K562 (cell line): Measurements from ENCODE around the gene ATP6V1F. TPM values are rescaled to one million over a fixed set of nuclear protein-coding genes. Genes with fewer than 3 reads are reported as not detected.

Experiments
- ATF6 ChIP-seq: sonication (generic); formaldehyde crosslinking; IDR thresholded peaks from 2 replicates; pipeline ENCODE4 v1.4.0; 2020; ENCODE audit warnings: mild to moderate bottlenecking, missing genetic modification reagents
- CCAR2 ChIP-seq: fragments of 200-400 bp; formaldehyde crosslinking; IDR thresholded peaks from 2 replicates; pipeline ENCODE4 v1.6.1; 2017; ENCODE audit warnings: mild to moderate bottlenecking, low read depth, low read length
- CSDE1 ChIP-seq, 2 experiments: fragments of 450-650 bp; IDR thresholded peaks; 2 replicates each; pipeline ENCODE4 v1.6.1; 2016; ENCODE audit warnings: mild to moderate bottlenecking in 1 of 2
- GATA2 ChIP-seq: sonication (generic); formaldehyde crosslinking; IDR thresholded peaks from 2 replicates; pipeline ENCODE4 v1.4.0; 2020; ENCODE audit warnings: mild to moderate bottlenecking, missing genetic modification reagents
- GTF2F1 ChIP-seq: IDR thresholded peaks from 2 replicates; pipeline ENCODE4 v1.6.1; 2011; ENCODE audit warnings: low read depth, low read length, improper control_type of control experiment
- HDGF ChIP-seq: fragments of 450-650 bp; IDR thresholded peaks from 2 replicates; pipeline ENCODE4 v1.6.1; 2016
- HOMEZ ChIP-seq: fragments of 250-450 bp; sonication (Bioruptor Pico); IDR thresholded peaks from 2 replicates; pipeline ENCODE4 v1.4.0; 2020; ENCODE audit warnings: mild to moderate bottlenecking, moderate library complexity
- JUND ChIP-seq, 2 experiments: IDR thresholded peaks; 2 replicates in 1 of 2; 3 replicates in 1 of 2; pipeline ENCODE4 v1.6.1; 2011; ENCODE audit warnings: borderline replicate concordance in 2 of 2, low read depth in 2 of 2, low read length in 2 of 2, improper control_type of control experiment in 1 of 2, missing biosample characterization in 1 of 2, missing genetic modification characterization in 1 of 2, missing genetic modification reagents in 1 of 2
- MAFF ChIP-seq: IDR thresholded peaks from 2 replicates; pipeline ENCODE4 v1.6.1; 2012; ENCODE audit warnings: low read length, improper control_type of control experiment
- POLR2H ChIP-seq: IDR thresholded peaks from 2 replicates; pipeline ENCODE4 v1.6.1; 2016; ENCODE audit warnings: missing genetic modification characterization, low read depth, mild to moderate bottlenecking, control low read depth, missing compliant biosample characterization, moderate library complexity
- RFX5 ChIP-seq: IDR thresholded peaks from 2 replicates; pipeline ENCODE4 v1.6.1; 2011; ENCODE audit warnings: low read depth, mild to moderate bottlenecking, improper control_type of control experiment, low read length
- SP2 ChIP-seq: IDR thresholded peaks from 2 replicates; pipeline ENCODE4 v1.6.1; 2011; ENCODE audit warnings: mild to moderate bottlenecking, low read depth, low read length, moderate library complexity; ENCODE audit not compliant: poor library complexity, severe bottlenecking; ENCODE audit errors: extremely low read depth
- SRF ChIP-seq, 2 experiments: fragments of 250-450, 450-650 bp in 1 of 2; sonication (Bioruptor Pico) in 1 of 2; sonication (generic) in 1 of 2; formaldehyde crosslinking; IDR thresholded peaks; 2 replicates each; pipeline versions ENCODE4 v1.5.0 to v1.5.1; 2020 to 2022; ENCODE audit warnings: mild to moderate bottlenecking in 1 of 2, missing genetic modification reagents in 1 of 2
- TCF3 ChIP-seq: sonication (generic); formaldehyde crosslinking; IDR thresholded peaks from 2 replicates; pipeline ENCODE4 v1.4.0; 2020; ENCODE audit warnings: mild to moderate bottlenecking, missing genetic modification reagents
- TCF7 ChIP-seq: sonication (generic); IDR thresholded peaks from 2 replicates; pipeline ENCODE4 v1.6.1; 2016; ENCODE audit warnings: antibody characterized with exemption, borderline replicate concordance
- ZBTB17 ChIP-seq: fragments of 450-650 bp; formaldehyde crosslinking; IDR thresholded peaks from 2 replicates; pipeline ENCODE4 v1.4.0; 2020; ENCODE audit warnings: mild to moderate bottlenecking
- ZNF140 ChIP-seq: fragments of 250-450 bp; sonication (Bioruptor Pico); IDR thresholded peaks from 2 replicates; pipeline ENCODE4 v1.8.0; 2021; ENCODE audit warnings: moderate library complexity, mild to moderate bottlenecking, inconsistent platforms
- polyA plus RNA-seq, 8 experiments: library from polyadenylated mRNA; depleted of rRNA in 4 of 8; stranded (reverse) in 5 of 8; unstranded in 3 of 8; fragments of >200 nt; fragmentation: Nextera tagmentation in 2 of 8; fragmentation: Illumina TruSeq in 1 of 8; extraction: Ambion mirVana in 2 of 8; extraction: Trizol in 1 of 8; gene quantifications; 2 replicates each; pipeline versions ENCODE4 v1.2.1 to v1.2.3, GENCODE V29; 2011 to 2014; ENCODE audit warnings: inconsistent platforms in 1 of 8, missing spikeins in 1 of 8
- total RNA-seq, 7 experiments: library from RNA; depleted of rRNA in 6 of 7; stranded (reverse); fragments of >200 nt in 6 of 7; fragmentation: Illumina TruSeq in 2 of 7; extraction: Trizol in 2 of 7; gene quantifications; 2 replicates each; pipeline versions ENCODE4 v1.2.1 to v1.2.3, GENCODE V29; 2011 to 2021; ENCODE audit warnings: low replicate concordance in 1 of 7
- TF ChIP-seq, protein P1 (sequence below): IDR thresholded peaks from 2 replicates; pipeline ENCODE4 v1.6.1; 2012; ENCODE audit warnings: low read depth, low read length, improper control_type of control experiment, borderline replicate concordance
- TF ChIP-seq, protein P2 (sequence below): fragments of 200-800 bp; sonication (Bioruptor generic); IDR thresholded peaks from 2 replicates; pipeline ENCODE4 v1.6.1; 2017; ENCODE audit warnings: missing genetic modification characterization, missing compliant biosample characterization
- TF ChIP-seq, protein P3 (sequence below): sonication (generic); IDR thresholded peaks from 2 replicates; pipeline ENCODE4 v1.6.1; 2016

The ATP6V1F gene
- total and polyA plus RNA-seq, 9 of the 15 experiments (the other 6 are each of a cell fraction or from before 2014, with no cell fraction given), result 206 to 1,123 (median 542) TPM

DNA sequence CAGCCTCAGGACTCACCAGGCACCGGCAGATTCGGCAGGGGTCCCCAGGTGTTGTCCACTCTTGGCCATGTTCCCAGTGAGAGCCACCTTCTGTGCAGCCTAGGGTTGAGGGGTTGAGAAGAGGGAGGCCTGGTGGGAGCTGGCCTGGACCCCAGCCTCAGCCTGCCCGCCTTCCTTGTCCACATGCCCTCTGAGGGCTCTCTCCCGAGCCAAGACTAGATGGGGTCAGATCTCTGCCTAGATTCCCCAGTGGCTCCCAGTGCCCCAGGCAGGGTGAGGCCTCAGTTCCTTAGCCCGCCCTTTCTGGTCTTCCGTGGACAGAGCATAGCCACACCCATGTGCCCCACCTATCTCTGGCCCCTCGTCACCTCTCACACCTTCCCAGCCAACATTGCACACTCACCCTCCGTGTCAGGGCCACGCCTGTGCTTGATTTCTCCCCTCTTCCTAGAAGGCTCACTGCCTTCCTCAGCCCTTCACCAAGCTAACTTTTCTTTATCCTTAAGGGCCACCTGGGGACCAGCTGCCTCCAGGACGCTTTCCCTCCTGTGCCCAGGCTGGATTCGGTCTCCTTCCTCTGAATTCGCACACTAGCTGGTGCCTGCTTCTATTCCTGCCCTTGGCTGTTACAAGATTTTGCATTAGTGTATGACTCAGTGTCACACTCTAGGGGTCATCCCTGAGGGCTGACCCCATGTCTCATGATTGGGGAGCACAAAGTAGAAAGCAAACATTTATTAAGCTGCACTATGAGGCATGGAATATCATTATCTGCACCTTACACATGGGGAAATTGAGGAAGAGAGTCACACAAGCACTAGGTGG lies 40.3 kb downstream of the ATP6V1F start (continued):
- TF ChIP-seq HOMEZ (CRISPR knock-in tag) (no peak), MAFF (no peak), SRF (CRISPR knock-in tag; IDR thresholded peaks at IDR 0.05) (no peak), SP2 (no peak), GATA2 (CRISPR knock-in tag) (no peak), RFX5 (no peak), POLR2H (tag) (no peak), TCF3 (CRISPR knock-in tag) (no peak), GTF2F1 (no peak), TCF7 (no peak), CCAR2 (no peak), JUND (IDR thresholded peaks at IDR 0.05; ENCODE audit: borderline replicate concordance, low read depth, low read length) (peak; percentile 85; the same call in 1 of the 2 replicates), JUND (tag; IDR thresholded peaks at IDR 0.05; ENCODE audit: borderline replicate concordance, low read depth, low read length) (no peak), ATF6 (no peak), ZNF140 (no peak), HDGF (peak; percentile 57; the same call in 1 of the 2 replicates), CSDE1 (IDR thresholded peaks at IDR 0.05) (no peak), ZBTB17 (CRISPR knock-in tag) (no peak)
- TF ChIP-seq, protein P1, sequence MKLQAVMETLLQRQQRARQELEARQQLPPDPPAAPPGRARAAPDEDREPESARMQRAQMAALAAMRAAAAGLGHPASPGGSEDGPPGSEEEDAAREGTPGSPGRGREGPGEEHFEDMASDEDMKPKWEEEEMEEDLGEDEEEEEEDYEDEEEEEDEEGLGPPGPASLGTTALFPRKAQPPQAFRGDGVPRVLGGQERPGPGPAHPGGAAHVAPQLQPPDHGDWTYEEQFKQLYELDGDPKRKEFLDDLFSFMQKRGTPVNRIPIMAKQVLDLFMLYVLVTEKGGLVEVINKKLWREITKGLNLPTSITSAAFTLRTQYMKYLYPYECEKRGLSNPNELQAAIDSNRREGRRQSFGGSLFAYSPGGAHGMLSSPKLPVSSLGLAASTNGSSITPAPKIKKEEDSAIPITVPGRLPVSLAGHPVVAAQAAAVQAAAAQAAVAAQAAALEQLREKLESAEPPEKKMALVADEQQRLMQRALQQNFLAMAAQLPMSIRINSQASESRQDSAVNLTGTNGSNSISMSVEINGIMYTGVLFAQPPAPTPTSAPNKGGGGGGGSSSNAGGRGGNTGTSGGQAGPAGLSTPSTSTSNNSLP, result no peak
- TF ChIP-seq, protein P2, sequence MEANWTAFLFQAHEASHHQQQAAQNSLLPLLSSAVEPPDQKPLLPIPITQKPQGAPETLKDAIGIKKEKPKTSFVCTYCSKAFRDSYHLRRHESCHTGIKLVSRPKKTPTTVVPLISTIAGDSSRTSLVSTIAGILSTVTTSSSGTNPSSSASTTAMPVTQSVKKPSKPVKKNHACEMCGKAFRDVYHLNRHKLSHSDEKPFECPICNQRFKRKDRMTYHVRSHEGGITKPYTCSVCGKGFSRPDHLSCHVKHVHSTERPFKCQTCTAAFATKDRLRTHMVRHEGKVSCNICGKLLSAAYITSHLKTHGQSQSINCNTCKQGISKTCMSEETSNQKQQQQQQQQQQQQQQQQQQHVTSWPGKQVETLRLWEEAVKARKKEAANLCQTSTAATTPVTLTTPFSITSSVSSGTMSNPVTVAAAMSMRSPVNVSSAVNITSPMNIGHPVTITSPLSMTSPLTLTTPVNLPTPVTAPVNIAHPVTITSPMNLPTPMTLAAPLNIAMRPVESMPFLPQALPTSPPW (CRISPR knock-in tag), result no peak
- TF ChIP-seq, protein P3, sequence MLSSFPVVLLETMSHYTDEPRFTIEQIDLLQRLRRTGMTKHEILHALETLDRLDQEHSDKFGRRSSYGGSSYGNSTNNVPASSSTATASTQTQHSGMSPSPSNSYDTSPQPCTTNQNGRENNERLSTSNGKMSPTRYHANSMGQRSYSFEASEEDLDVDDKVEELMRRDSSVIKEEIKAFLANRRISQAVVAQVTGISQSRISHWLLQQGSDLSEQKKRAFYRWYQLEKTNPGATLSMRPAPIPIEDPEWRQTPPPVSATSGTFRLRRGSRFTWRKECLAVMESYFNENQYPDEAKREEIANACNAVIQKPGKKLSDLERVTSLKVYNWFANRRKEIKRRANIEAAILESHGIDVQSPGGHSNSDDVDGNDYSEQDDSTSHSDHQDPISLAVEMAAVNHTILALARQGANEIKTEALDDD, result no peak
